ENCODE measurements around the gene HPS5.
"Not testable (repeated sequence)": the region's sequence is repeated elsewhere in the genome, so short reads cannot be mapped to it uniquely, and the experiment has no call there.

Gene HPS5

GRCh38 chr11:18347471-18348125, 25.7 kb upstream of the HPS5 start:
- Mint-ChIP-seq H3K36me3 (ENCODE audit: low read depth) (peaks cover 53% of the 10 kb centered on the region), H3K27me3 (ENCODE audit: low read depth) (no peaks in the 10 kb centered on the region), H3K4me3 (no peak overlapping the region), H3K27ac (no peak overlapping the region), H3K4me1 (no peaks in the 10 kb centered on the region), H3K9me3 (no peaks in the 10 kb centered on the region)
- no peak for TF ChIP-seq CTCF (IDR thresholded peaks at IDR 0.05; ENCODE audit: unreplicated experiment in 3 of 3)

- Mint-ChIP-seq H3K4me3 (no peak overlapping the region), H3K27me3 (ENCODE audit: low read depth) (no peaks in the 10 kb centered on the region), H3K36me3 (ENCODE audit: low read depth) (peaks cover 53% of the 10 kb centered on the region), H3K9me3 (no peaks in the 10 kb centered on the region), H3K27ac (no peak overlapping the region), H3K4me1 (no peaks in the 10 kb centered on the region)
- TF ChIP-seq CTCF (IDR thresholded peaks at IDR 0.05; ENCODE audit: unreplicated experiment in 3 of 3), result no peak
Measured at GRCh38 chr11:18332891-18333290, 11.0 kb upstream of the HPS5 start.

- H3K27me3 Mint-ChIP-seq (ENCODE audit: low read depth), result no peaks in the 10 kb centered on the region
- H3K4me3 Mint-ChIP-seq, result no peak overlapping the region
- H3K27ac Mint-ChIP-seq, result no peak overlapping the region
- H3K9me3 Mint-ChIP-seq, result no peaks in the 10 kb centered on the region
- peaks cover 52% of the 10 kb centered on the region for H3K36me3 Mint-ChIP-seq (ENCODE audit: low read depth)
- TF ChIP-seq CTCF (IDR thresholded peaks at IDR 0.05; ENCODE audit: unreplicated experiment in 3 of 3), result no peak
- H3K4me1 Mint-ChIP-seq, result no peaks in the 10 kb centered on the region
Measured at GRCh38 chr11:18332302-18332701, 10.4 kb upstream of the HPS5 start.

- no peaks in the 10 kb centered on the region for H3K27me3 Mint-ChIP-seq (ENCODE audit: low read depth)
- H3K4me1 Mint-ChIP-seq, result no peaks in the 10 kb centered on the region
- no peak overlapping the region for H3K27ac Mint-ChIP-seq
- no peaks in the 10 kb centered on the region for H3K9me3 Mint-ChIP-seq
- no peak overlapping the region for H3K4me3 Mint-ChIP-seq
- H3K36me3 Mint-ChIP-seq (ENCODE audit: low read depth), result peaks cover 54% of the 10 kb centered on the region
- TF ChIP-seq CTCF (IDR thresholded peaks at IDR 0.05; ENCODE audit: unreplicated experiment in 3 of 3), result no peak
Measured at GRCh38 chr11:18330921-18331320, 9.0 kb upstream of the HPS5 start.

GRCh38 chr11:18329196-18329870, 7.4 kb upstream of the HPS5 start:
- Mint-ChIP-seq H3K27me3 (ENCODE audit: low read depth) (no peaks in the 10 kb centered on the region), H3K36me3 (ENCODE audit: low read depth) (peaks cover 49% of the 10 kb centered on the region), H3K9me3 (no peaks in the 10 kb centered on the region), H3K4me1 (peaks cover 13% of the 10 kb centered on the region), H3K4me3 (no peak overlapping the region), H3K27ac (no peak overlapping the region)
- TF ChIP-seq CTCF (IDR thresholded peaks at IDR 0.05; ENCODE audit: unreplicated experiment in 3 of 3), result no peak

- Mint-ChIP-seq H3K4me3 (peak overlapping the region; percentile 97 to 99 (median 98)), H3K27ac (peak overlapping the region; percentile 3 to 78 (median 26)), H3K4me1 (peaks cover 53% of the 10 kb centered on the region), H3K27me3 (ENCODE audit: low read depth) (no peaks in the 10 kb centered on the region), H3K9me3 (no peaks in the 10 kb centered on the region), H3K36me3 (ENCODE audit: low read depth) (peaks cover 22% of the 10 kb centered on the region)
- TF ChIP-seq CTCF (IDR thresholded peaks at IDR 0.05; ENCODE audit: unreplicated experiment in 3 of 3), result no peak
Measured at GRCh38 chr11:18324381-18324780, 2.4 kb upstream of the HPS5 start.

GRCh38 chr11:18323881-18324280, 1.9 kb upstream of the HPS5 start:
- peak overlapping the region; percentile 97 to 99 (median 98) for H3K4me3 Mint-ChIP-seq
- not testable (repeated sequence) for H3K27me3 Mint-ChIP-seq (ENCODE audit: low read depth); H3K9me3 Mint-ChIP-seq
- peak overlapping the region in 2 of 3 experiments; percentile 26 to 100 for H3K27ac Mint-ChIP-seq
- H3K36me3 Mint-ChIP-seq (ENCODE audit: low read depth), result peaks cover 19% of the 10 kb centered on the region
- peaks cover 58% of the 10 kb centered on the region for H3K4me1 Mint-ChIP-seq
